Activated CD4-positive, alpha-beta memory T cell treated with anti-CD3 and anti-CD28 coated beads for 36 hours (primary cell): ENCODE data around the gene PRKCI. TPM values are rescaled to one million over a fixed set of nuclear protein-coding genes. Genes with fewer than 3 reads are reported as not detected.

Source experiments
- CTCF ChIA-PET: fragments of 350-600 bp; sonication (Branson Sonifier 250); formaldehyde crosslinking; loops from one replicate; lab custom pipeline; 2021; ENCODE audit warnings: antibody characterized with exemption, inconsistent platforms; lab: Charles Lee
- POLR2A ChIA-PET: fragments of 350-600 bp; sonication (Branson Sonifier 250); formaldehyde crosslinking; loops from one replicate; lab custom pipeline; 2021; ENCODE audit warnings: antibody characterized with exemption; lab: Charles Lee
- DNase-seq: peaks from one replicate; pipeline ENCODE4 v3.0.0-alpha.2; 2020
- H3K27ac Mint-ChIP-seq: one replicate; pipeline ENCODE4 v1.8.0; 2021; ENCODE audit warnings: mixed read lengths
- H3K27me3 Mint-ChIP-seq: one replicate; pipeline ENCODE4 v1.8.0; 2021; ENCODE audit warnings: mixed read lengths
- H3K36me3 Mint-ChIP-seq: one replicate; pipeline ENCODE4 v1.8.0; 2021; ENCODE audit warnings: mixed read lengths
- H3K4me1 Mint-ChIP-seq: one replicate; pipeline ENCODE4 v1.8.0; 2021; ENCODE audit warnings: low read depth, mixed read lengths
- H3K4me3 Mint-ChIP-seq: one replicate; pipeline ENCODE4 v1.8.0; 2021; ENCODE audit warnings: mild to moderate bottlenecking, mixed read lengths
- H3K9me3 Mint-ChIP-seq: one replicate; pipeline ENCODE4 v1.8.0; 2021; ENCODE audit warnings: mixed read lengths
- intact Hi-C: fragments of 100-400 bp; cut with micrococcal nuclease; formaldehyde crosslinking; loops from one replicate; pipeline ENCODE4 v1.15.1; 2023
- total RNA-seq, 2 experiments: library from RNA; stranded (reverse); gene quantifications; one replicate each; pipeline ENCODE4 v1.2.3, GENCODE V29; 2021

Gene PRKCI
- total RNA-seq, 2 experiments from 2014 or later = 27.0 to 27.6 TPM

GRCh38 chr3:170353485-170353884 lies 131.3 kb downstream of the PRKCI start:
- peaks cover 17% of the 10 kb centered on the region for H3K4me1 Mint-ChIP-seq
- CTCF ChIA-PET = interaction anchor here (1.0 kb wide), 1 partner anchor 43 kb away, joined by 3 read pairs; no protein-coding TSS in a partner anchor
- no peak overlapping the region for H3K4me3 Mint-ChIP-seq
- no peaks in the 10 kb centered on the region for H3K9me3 Mint-ChIP-seq
- no peaks in the 10 kb centered on the region for H3K36me3 Mint-ChIP-seq
- no peaks in the 10 kb centered on the region for H3K27me3 Mint-ChIP-seq
- no peak overlapping the region for H3K27ac Mint-ChIP-seq
- POLR2A ChIA-PET = no interaction called here
- no peak for DNase-seq
- intact Hi-C loops = no loop called here

GRCh38 chr3:170354760-170355159 lies 132.5 kb downstream of the PRKCI start:
- H3K27ac Mint-ChIP-seq = no peak overlapping the region
- no peak overlapping the region for H3K4me3 Mint-ChIP-seq
- no peaks in the 10 kb centered on the region for H3K27me3 Mint-ChIP-seq
- no peak for DNase-seq
- POLR2A ChIA-PET = no interaction called here
- peaks cover 2% of the 10 kb centered on the region for H3K36me3 Mint-ChIP-seq
- H3K4me1 Mint-ChIP-seq = peaks cover 25% of the 10 kb centered on the region
- CTCF ChIA-PET = no interaction called here
- no peaks in the 10 kb centered on the region for H3K9me3 Mint-ChIP-seq
- intact Hi-C loops = loop anchor here (5.0 kb wide), 3 partner anchors 42 to 542 kb away; partner anchors contain the start of genes LRRC34, LRRIQ4 and SEC62

Other genes starting within 250 kb of the PRKCI start
- gene GPR160, start 184.4 kb upstream of the PRKCI start, total RNA-seq = 1 to 10 TPM; 5.7 to 7.0 TPM
- 10 to 100 TPM; 37.4 to 38.7 TPM for gene PHC3, start 40.7 kb upstream of the PRKCI start, total RNA-seq
- 10 to 100 TPM; 20.9 to 22.7 TPM for gene SKIL, start 135.3 kb downstream of the PRKCI start, total RNA-seq
- gene CLDN11, start 196.4 kb downstream of the PRKCI start, total RNA-seq = not detected